ENCODE measurements around the gene ASB7. TPM values are rescaled to one million over a fixed set of nuclear protein-coding genes. Genes with fewer than 3 reads are reported as not detected.

Gene ASB7
- total RNA-seq, 1 donor from 2014 or later, result 6.8 TPM

DNA sequence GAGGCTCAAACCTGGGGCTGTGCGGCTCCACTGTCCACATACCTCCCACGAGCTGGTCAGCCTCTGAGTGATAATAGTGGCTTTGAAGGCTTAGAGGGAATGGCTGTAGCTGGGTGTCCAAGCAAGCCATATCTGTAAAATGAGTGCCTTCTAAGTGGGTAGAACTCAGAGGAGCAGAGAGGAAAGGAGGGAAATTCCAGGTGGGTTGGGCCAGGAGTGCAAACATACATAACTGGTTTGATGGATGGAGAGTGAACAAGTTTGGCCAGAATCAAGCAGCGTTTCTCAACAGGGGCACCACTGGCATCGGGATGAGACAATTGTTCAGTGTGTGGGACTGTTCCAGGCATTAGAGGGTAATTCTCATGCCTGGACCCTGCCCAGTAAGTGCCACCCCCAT, 91.1 kb downstream of the ASB7 start:
- intact Hi-C loops (cut with micrococcal nuclease), result no loop called here

DNA sequence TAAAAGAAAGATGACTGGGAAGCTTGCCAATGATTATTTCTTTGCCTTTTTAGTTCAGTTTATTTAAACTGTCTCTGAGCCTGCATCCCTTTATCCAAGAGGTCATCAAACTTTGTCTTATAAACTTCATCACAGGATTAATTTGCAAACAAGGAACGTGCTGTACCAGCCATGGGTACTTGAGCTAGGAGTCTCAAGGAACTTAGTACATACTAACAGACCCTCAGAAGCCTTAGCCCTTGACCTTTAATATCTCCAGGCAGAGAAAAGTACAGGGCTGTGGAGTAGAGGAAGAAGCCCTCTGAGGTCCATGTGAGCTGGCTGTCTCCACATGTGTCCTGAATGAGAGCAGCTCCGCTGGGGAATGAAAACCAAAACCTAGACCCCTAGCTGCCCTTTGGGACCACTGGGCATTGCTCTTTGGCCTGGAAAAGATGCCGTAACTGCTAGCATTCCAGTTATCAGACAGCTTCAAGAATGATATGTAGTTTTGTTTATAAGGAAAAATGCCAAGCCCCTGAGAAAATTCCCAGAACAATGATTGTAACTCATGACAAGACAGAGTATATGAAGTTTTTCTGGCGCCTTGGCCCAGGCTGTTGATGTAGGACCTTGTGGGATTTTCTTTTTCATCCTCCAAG, 92.1 kb downstream of the ASB7 start:
- DNase-seq, result no peak
- ATAC-seq, result peak; percentile 62
- intact Hi-C loops (cut with micrococcal nuclease), result no loop called here

More for the DNA sequence above, 91.1 kb downstream of the ASB7 start:
- ATAC-seq (no peak), DNase-seq (no peak)

DNA sequence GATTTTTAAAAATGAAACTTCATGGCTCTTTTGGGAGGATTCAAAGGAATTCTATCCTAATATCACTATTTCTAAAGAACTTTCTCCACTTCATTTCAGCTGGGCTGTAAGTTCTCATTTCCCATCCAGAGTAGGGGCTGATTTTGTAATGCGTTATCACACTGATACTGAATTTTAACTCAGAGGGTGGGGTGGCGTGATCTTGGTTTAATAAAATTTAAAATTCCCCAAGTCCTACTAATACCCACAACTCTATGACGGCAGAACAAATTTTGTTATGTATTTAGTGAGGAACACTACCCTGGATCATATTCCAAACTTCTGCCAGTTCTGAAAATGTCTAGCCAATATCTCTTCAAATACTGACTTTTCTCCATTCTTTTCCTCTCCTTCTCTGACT, 92.7 kb downstream of the ASB7 start:
- intact Hi-C loops (cut with micrococcal nuclease), result no loop called here
- ATAC-seq (peak; percentile 30), DNase-seq (no peak)

DNA sequence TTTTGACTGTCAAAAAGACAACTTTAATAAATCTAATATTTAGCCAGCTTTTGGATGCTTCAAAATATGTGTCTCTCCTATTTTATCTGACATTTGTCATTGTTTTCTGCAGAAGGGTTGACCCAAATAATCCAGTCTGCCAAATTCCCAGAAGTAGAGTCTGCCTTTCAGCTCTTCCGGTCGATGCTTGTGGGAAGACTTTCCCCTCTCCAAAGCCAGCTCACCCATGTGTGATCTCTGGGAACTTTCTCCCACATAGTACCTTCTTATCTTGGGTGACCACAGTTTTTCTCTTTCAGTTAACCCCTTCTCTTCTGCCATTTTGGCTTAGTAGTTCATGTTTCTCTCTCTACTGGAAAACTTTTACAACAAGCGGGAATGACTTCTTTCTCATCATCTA, 94.1 kb downstream of the ASB7 start:
- ATAC-seq (no peak), DNase-seq (no peak)
- intact Hi-C loops (cut with micrococcal nuclease), result no loop called here

Other genes starting within 250 kb of the ASB7 start
- not detected for gene CERS3, start 73.6 kb upstream of the ASB7 start, total RNA-seq
- 7.7 TPM for gene LINS1, start 405 bp upstream of the ASB7 start, total RNA-seq